Nephron (organoid): ENCODE measurements around the gene SLC11A1.
A peak's percentile ranks its signal among the peaks of the same experiment; 100 is the strongest.

Experiments used
- H3K27ac Mint-ChIP-seq, 3 experiments: 2 replicates each; pipeline ENCODE4 v1.8.0; 2020; ENCODE audit warnings: mixed read lengths in 3 of 3, mild to moderate bottlenecking in 2 of 3, moderate library complexity in 1 of 3
- H3K27me3 Mint-ChIP-seq: 2 replicates; pipeline ENCODE4 v1.8.0; 2021; ENCODE audit warnings: low read depth, mild to moderate bottlenecking, moderate library complexity, mixed read lengths
- H3K36me3 Mint-ChIP-seq: 2 replicates; pipeline ENCODE4 v1.8.0; 2020; ENCODE audit warnings: low read depth, mixed read lengths
- H3K4me1 Mint-ChIP-seq: 2 replicates; pipeline ENCODE4 v1.8.0; 2020; ENCODE audit warnings: mixed read lengths
- H3K4me3 Mint-ChIP-seq, 3 experiments: 2 replicates each; pipeline ENCODE4 v1.8.0; 2020; ENCODE audit warnings: mild to moderate bottlenecking in 3 of 3, mixed read lengths in 3 of 3, moderate library complexity in 2 of 3
- H3K9me3 Mint-ChIP-seq: 2 replicates; pipeline ENCODE4 v1.8.0; 2020; ENCODE audit warnings: mixed read lengths
- CTCF ChIP-seq, 3 experiments: fragments of 200-600 bp; sonication (generic); IDR thresholded peaks; one replicate each; pipeline ENCODE4 v1.5.0; 2021; ENCODE audit warnings: antibody characterized with exemption in 3 of 3; ENCODE audit not compliant: unreplicated experiment in 3 of 3

Gene SLC11A1

GRCh38 chr2:218401890-218402289 is 19.8 kb downstream of the SLC11A1 start:
- H3K4me1 Mint-ChIP-seq, result peaks cover 43% of the 10 kb centered on the region
- H3K9me3 Mint-ChIP-seq, result no peaks in the 10 kb centered on the region
- peaks cover 11% of the 10 kb centered on the region for H3K27me3 Mint-ChIP-seq
- peak overlapping the region in 1 of 3 experiments; percentile 19 for H3K27ac Mint-ChIP-seq
- H3K36me3 Mint-ChIP-seq, result peaks cover 12% of the 10 kb centered on the region
- TF ChIP-seq CTCF (IDR thresholded peaks at IDR 0.05; ENCODE audit: unreplicated experiment in 3 of 3), result no peak
- H3K4me3 Mint-ChIP-seq, result peak overlapping the region; percentile 80 to 95 (median 94)

DNA sequence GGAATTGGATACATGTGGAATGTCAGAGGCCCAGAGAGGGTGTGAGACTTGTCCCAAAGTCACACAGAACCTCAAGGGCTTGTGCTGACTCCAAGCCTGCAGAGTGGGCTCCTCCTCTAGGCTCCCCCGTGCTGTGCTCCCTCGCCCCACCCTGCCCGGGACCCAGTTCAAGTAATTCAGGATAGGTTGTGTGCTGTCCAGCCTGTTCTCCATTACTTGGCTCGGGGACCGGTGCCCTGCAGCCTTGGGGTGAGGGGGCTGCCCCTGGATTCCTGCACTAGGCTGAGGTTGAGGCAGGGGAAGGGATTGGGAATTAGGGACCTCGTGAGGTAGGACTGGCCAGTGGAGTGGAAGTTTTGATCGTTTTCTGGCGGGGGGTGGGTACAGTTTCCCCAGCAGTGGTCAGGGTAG is 20.4 kb downstream of the SLC11A1 start:
- Mint-ChIP-seq H3K4me1 (peaks cover 43% of the 10 kb centered on the region), H3K27me3 (peaks cover 7% of the 10 kb centered on the region), H3K27ac (no peak overlapping the region), H3K36me3 (peaks cover 12% of the 10 kb centered on the region), H3K4me3 (peak overlapping the region; percentile 55 to 71 (median 61)), H3K9me3 (no peaks in the 10 kb centered on the region)
- no peak for TF ChIP-seq CTCF (IDR thresholded peaks at IDR 0.05; ENCODE audit: unreplicated experiment in 3 of 3)

GRCh38 chr2:218402911-218403411 is 20.9 kb downstream of the SLC11A1 start:
- H3K4me3 Mint-ChIP-seq, result peak overlapping the region; percentile 60 to 77 (median 61)
- H3K36me3 Mint-ChIP-seq, result peaks cover 12% of the 10 kb centered on the region
- no peak for TF ChIP-seq CTCF (IDR thresholded peaks at IDR 0.05; ENCODE audit: unreplicated experiment in 3 of 3)
- H3K9me3 Mint-ChIP-seq, result no peaks in the 10 kb centered on the region
- H3K4me1 Mint-ChIP-seq, result peaks cover 43% of the 10 kb centered on the region
- H3K27ac Mint-ChIP-seq, result peak overlapping the region in 2 of 3 experiments; percentile 76 to 98
- peaks cover 3% of the 10 kb centered on the region for H3K27me3 Mint-ChIP-seq

- no peak for TF ChIP-seq CTCF (IDR thresholded peaks at IDR 0.05; ENCODE audit: unreplicated experiment in 3 of 3)
- Mint-ChIP-seq H3K36me3 (peaks cover 12% of the 10 kb centered on the region), H3K4me3 (peak overlapping the region; percentile 60 to 77 (median 61)), H3K9me3 (no peaks in the 10 kb centered on the region), H3K27me3 (no peaks in the 10 kb centered on the region), H3K4me1 (peaks cover 43% of the 10 kb centered on the region), H3K27ac (peak overlapping the region; percentile 76 to 98 (median 82))
Observed at GRCh38 chr2:218403810-218404209, 21.7 kb downstream of the SLC11A1 start.

GRCh38 chr2:218404351-218405085 is 22.4 kb downstream of the SLC11A1 start:
- peak overlapping the region; percentile 95 to 98 (median 96) for H3K27ac Mint-ChIP-seq
- H3K9me3 Mint-ChIP-seq, result no peaks in the 10 kb centered on the region
- peaks cover 12% of the 10 kb centered on the region for H3K36me3 Mint-ChIP-seq
- no peak for TF ChIP-seq CTCF (IDR thresholded peaks at IDR 0.05; ENCODE audit: unreplicated experiment in 3 of 3)
- H3K4me1 Mint-ChIP-seq, result peaks cover 43% of the 10 kb centered on the region
- peak overlapping the region; percentile 60 to 77 (median 61) for H3K4me3 Mint-ChIP-seq
- no peaks in the 10 kb centered on the region for H3K27me3 Mint-ChIP-seq
